Activated CD8-positive, alpha-beta memory T cell treated with anti-CD3 and anti-CD28 coated beads for 4 hours (primary cell): ENCODE measurements around the gene ATP9A.

ENCODE experiments used
- DNase-seq, 2 donors: peaks; one replicate each; pipeline ENCODE4 v3.0.0-alpha.2; 2020; ENCODE audit warnings: low read depth in 2 of 2

Gene ATP9A

GRCh38 chr20:51549474-51549873 is 218.7 kb downstream of the ATP9A start:
- DNase-seq: no peak

GRCh38 chr20:51547951-51548350 is 220.2 kb downstream of the ATP9A start:
- no peak for DNase-seq
